ENCODE measurements around the gene CELA3A.

GRCh38 chr1:21955058-21955457 lies 46.4 kb upstream of the CELA3A start:
- no peak for TF ChIP-seq EZH2 (optimal IDR thresholded peaks at IDR 0.05; ENCODE audit: low read depth, low read length)
- no peak for TF ChIP-seq CTCF (IDR thresholded peaks at IDR 0.05; ENCODE audit: low read length)
- no peak for TF ChIP-seq EZH2phosphoT487 (IDR thresholded peaks at IDR 0.05; ENCODE audit: low read length)

Data from MM.1S (cell line).